ENCODE results near the gene BRDT.

- no peak for TF ChIP-seq CTCF (IDR thresholded peaks at IDR 0.05; ENCODE audit: insufficient read depth, low read depth, low read length)
- no peak for TF ChIP-seq EZH2 (IDR thresholded peaks at IDR 0.05; ENCODE audit: insufficient read depth, low read length)
Observed at GRCh38 chr1:92040971-92041370, 91.8 kb downstream of the BRDT start.

All from astrocyte (in vitro differentiated cells and primary cell).